Body of pancreas (tissue), 4 donors: ENCODE data around the gene RDH12.

Experiments
- POLR2A ChIP-seq, 3 donors: fragments of 450-650 bp; IDR thresholded peaks; one replicate each; pipeline ENCODE4 v1.6.1; 2016; ENCODE audit warnings: antibody characterized with exemption in 3 of 3, mild to moderate bottlenecking in 2 of 3
- TF ChIP-seq, protein P1 (sequence below), 7 experiments: fragments of 450-650 bp in 4 of 7; fragments of 200-600 bp in 3 of 7; sonication (generic) in 3 of 7; IDR thresholded peaks; one replicate each; pipeline ENCODE4 v1.5.1; 2016 to 2019; ENCODE audit warnings: antibody characterized with exemption in 7 of 7

DNA sequence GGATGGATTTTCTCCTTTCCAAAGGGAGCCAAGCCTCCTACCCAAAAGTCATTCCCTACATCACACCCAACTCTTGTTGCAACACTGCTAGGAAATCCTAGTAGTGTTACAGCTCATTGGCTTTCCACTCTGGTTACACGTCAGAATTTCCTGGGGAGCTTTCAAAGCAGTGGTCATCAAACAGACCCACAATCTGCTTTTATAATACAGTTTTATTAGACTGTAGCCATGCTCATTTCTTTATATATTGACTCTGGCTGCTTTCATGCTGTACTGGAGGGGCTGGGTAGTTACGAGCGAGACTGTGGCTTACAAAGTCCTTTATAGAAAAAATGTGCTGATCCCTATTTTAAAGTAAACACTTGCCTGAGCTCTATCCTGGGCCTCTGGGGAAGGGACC, 80.4 kb downstream of the RDH12 start:
- TF ChIP-seq, protein P1, sequence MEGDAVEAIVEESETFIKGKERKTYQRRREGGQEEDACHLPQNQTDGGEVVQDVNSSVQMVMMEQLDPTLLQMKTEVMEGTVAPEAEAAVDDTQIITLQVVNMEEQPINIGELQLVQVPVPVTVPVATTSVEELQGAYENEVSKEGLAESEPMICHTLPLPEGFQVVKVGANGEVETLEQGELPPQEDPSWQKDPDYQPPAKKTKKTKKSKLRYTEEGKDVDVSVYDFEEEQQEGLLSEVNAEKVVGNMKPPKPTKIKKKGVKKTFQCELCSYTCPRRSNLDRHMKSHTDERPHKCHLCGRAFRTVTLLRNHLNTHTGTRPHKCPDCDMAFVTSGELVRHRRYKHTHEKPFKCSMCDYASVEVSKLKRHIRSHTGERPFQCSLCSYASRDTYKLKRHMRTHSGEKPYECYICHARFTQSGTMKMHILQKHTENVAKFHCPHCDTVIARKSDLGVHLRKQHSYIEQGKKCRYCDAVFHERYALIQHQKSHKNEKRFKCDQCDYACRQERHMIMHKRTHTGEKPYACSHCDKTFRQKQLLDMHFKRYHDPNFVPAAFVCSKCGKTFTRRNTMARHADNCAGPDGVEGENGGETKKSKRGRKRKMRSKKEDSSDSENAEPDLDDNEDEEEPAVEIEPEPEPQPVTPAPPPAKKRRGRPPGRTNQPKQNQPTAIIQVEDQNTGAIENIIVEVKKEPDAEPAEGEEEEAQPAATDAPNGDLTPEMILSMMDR (IDR thresholded peaks at IDR 0.05): no peak
- no peak for TF ChIP-seq POLR2A (IDR thresholded peaks at IDR 0.05)
